HG02763 (cell line): ENCODE measurements around the gene IGSF11.
A peak's percentile ranks its signal among the peaks of the same experiment; 100 is the strongest.
"Not testable (repeated sequence)": the region's sequence is repeated elsewhere in the genome, so short reads cannot be mapped to it uniquely, and the experiment has no call there.

ENCODE experiments used
- ATAC-seq: cut with Tn5 transposase; IDR thresholded peaks from one replicate; pipeline ENCODE4 v1.9.1; 2021; ENCODE audit warnings: mild to moderate bottlenecking, moderate library complexity; ENCODE audit not compliant: unreplicated experiment

Gene IGSF11

GRCh38 chr3:119034256-119035013, at the start of gene IGSF11:
IGSF11 (minus strand) TSS chr3:119034846; CDS start chr3:119034582, 264 bp downstream.
- peak; percentile 96 for ATAC-seq

GRCh38 chr3:119080364-119080763, 45.7 kb upstream of the IGSF11 start:
- ATAC-seq, result no peak

GRCh38 chr3:119073258-119074001, 38.8 kb upstream of the IGSF11 start:
- ATAC-seq, result no peak

GRCh38 chr3:119072451-119072850, 37.8 kb upstream of the IGSF11 start:
- ATAC-seq, result not testable (repeated sequence)

- ATAC-seq, result no peak
Observed at GRCh38 chr3:119069725-119070124, 35.1 kb upstream of the IGSF11 start.

- ATAC-seq, result no peak
Observed at GRCh38 chr3:119063471-119063870, 28.8 kb upstream of the IGSF11 start.

- no peak for ATAC-seq
Observed at GRCh38 chr3:119062892-119063291, 28.2 kb upstream of the IGSF11 start.

GRCh38 chr3:119044593-119044992, 9.9 kb upstream of the IGSF11 start:
- ATAC-seq, result no peak

- no peak for ATAC-seq
Observed at GRCh38 chr3:119042162-119042561, 7.5 kb upstream of the IGSF11 start.

- no peak for ATAC-seq
Observed at GRCh38 chr3:119035014-119035346, 334 bp upstream of the IGSF11 start.

GRCh38 chr3:119033393-119034255, 1.0 kb downstream of the IGSF11 start:
- no peak for ATAC-seq

GRCh38 chr3:119025171-119025795, 9.4 kb downstream of the IGSF11 start:
- no peak for ATAC-seq

- no peak for ATAC-seq
Observed at GRCh38 chr3:119019767-119020518, 14.7 kb downstream of the IGSF11 start.

GRCh38 chr3:119018690-119019463, 15.8 kb downstream of the IGSF11 start:
- no peak for ATAC-seq

GRCh38 chr3:119015942-119016341, 18.7 kb downstream of the IGSF11 start:
- no peak for ATAC-seq

GRCh38 chr3:119013951-119014350, 20.7 kb downstream of the IGSF11 start:
- ATAC-seq, result no peak

GRCh38 chr3:119011528-119011927, 23.1 kb downstream of the IGSF11 start:
- no peak for ATAC-seq

GRCh38 chr3:118997190-118997589, 37.5 kb downstream of the IGSF11 start:
- no peak for ATAC-seq

GRCh38 chr3:118991775-118992174, 42.9 kb downstream of the IGSF11 start:
- no peak for ATAC-seq
